Lung (tissue), 12 donors: ENCODE data around the gene NOP10. TPM values are rescaled to one million over a fixed set of nuclear protein-coding genes. Genes with fewer than 3 reads are reported as not detected.
"Not testable (repeated sequence)": the region's sequence is repeated elsewhere in the genome, so short reads cannot be mapped to it uniquely, and the experiment has no call there.

Source experiments
- ATAC-seq: fragments of 200-7000 bp; cut with Tn5 transposase; one replicate; pipeline ENCODE4 v1.9.1; 2020; ENCODE audit warnings: moderate number of reproducible peaks; ENCODE audit not compliant: insufficient read depth, low FRiP score
- DNase-seq, 3 donors: peaks; one replicate each; pipeline ENCODE4 v3.0.0-alpha.2; 2013 to 2017
- H3K27ac ChIP-seq, 2 donors: one replicate each; pipeline ENCODE4 v1.5.1; 2013; ENCODE audit warnings: mild to moderate bottlenecking in 2 of 2, moderate library complexity in 2 of 2, control low read depth in 1 of 2, inconsistent platforms in 1 of 2, low read depth in 1 of 2, low read length in 1 of 2
- H3K27me3 ChIP-seq, 3 donors: one replicate each; pipeline ENCODE4 v1.5.1; 2013; ENCODE audit warnings: low read length in 2 of 3; ENCODE audit not compliant: control insufficient read depth in 3 of 3, insufficient read depth in 3 of 3
- H3K36me3 ChIP-seq, 4 donors: one replicate each; pipeline ENCODE4 v1.5.1; 2013; ENCODE audit warnings: low read length in 4 of 4, mild to moderate bottlenecking in 1 of 4, moderate library complexity in 1 of 4; ENCODE audit not compliant: control insufficient read depth in 4 of 4, insufficient read depth in 4 of 4
- H3K4me1 ChIP-seq, 5 donors: one replicate each; pipeline ENCODE4 v1.5.1; 2013; ENCODE audit warnings: low read length in 5 of 5, mild to moderate bottlenecking in 2 of 5, moderate library complexity in 1 of 5; ENCODE audit not compliant: control insufficient read depth in 5 of 5, insufficient read depth in 5 of 5
- H3K4me3 ChIP-seq: one replicate; pipeline ENCODE4 v1.5.1; 2013; ENCODE audit warnings: mild to moderate bottlenecking, control low read depth, moderate library complexity
- H3K9ac ChIP-seq, 2 donors: one replicate each; pipeline ENCODE4 v1.5.1; 2013; ENCODE audit warnings: low read length in 2 of 2, control low read depth in 1 of 2; ENCODE audit not compliant: insufficient read depth in 1 of 2
- H3K9me3 ChIP-seq, 4 donors: one replicate each; pipeline ENCODE4 v1.5.1; 2013; ENCODE audit warnings: low read length in 3 of 4, mild to moderate bottlenecking in 1 of 4, moderate library complexity in 1 of 4; ENCODE audit not compliant: control insufficient read depth in 4 of 4, insufficient read depth in 3 of 4
- WGBS, 2 donors: extraction: QIAGEN DNeasy Blood & Tissue Kit; methylation state at CpG; one replicate each; pipeline ENCODE4 v1.1.7; 2013; 5-methylcytosine and 5-hydroxymethylcytosine counted together
- polyA plus RNA-seq, 2 donors: library from polyadenylated mRNA; stranded (reverse); fragments of 200-250 nt; gene quantifications; one replicate each; pipeline ENCODE4 v1.2.1, GENCODE V29; 2013
- total RNA-seq, 2 donors: library from RNA; depleted of rRNA in 1 of 2; stranded (reverse); fragments of >200 nt in 1 of 2; gene quantifications; one replicate each; pipeline ENCODE4 v1.2.1, GENCODE V29; 2014 to 2021
- TF ChIP-seq, protein P1 (sequence below): IDR thresholded peaks from 2 replicates; pipeline ENCODE4 v1.5.1; 2012; ENCODE audit warnings: mild to moderate bottlenecking; ENCODE audit errors: control extremely low read depth, extremely low read depth
- donor health status: control.
- donor health status: control.
- donor health status: Bipolar disorder and iron deficiency.
- donor health status: healthy.
- donor health status: DM: yes; HTN: yes; CAD: no.

Gene NOP10
- total and polyA plus RNA-seq, 4 donors = 103 to 509 (median 233) TPM

GRCh38 chr15:34349769-34350168 lies 6.8 kb upstream of the NOP10 start:
- ATAC-seq = no peak
- H3K27me3 ChIP-seq = no peaks in the 10 kb centered on the region
- H3K27ac ChIP-seq = no peak overlapping the region
- no peak overlapping the region for H3K4me3 ChIP-seq
- H3K9me3 ChIP-seq = peaks cover 0 to 2% (median 0%) of the 10 kb centered on the region in 4 donors
- TF ChIP-seq, protein P1, sequence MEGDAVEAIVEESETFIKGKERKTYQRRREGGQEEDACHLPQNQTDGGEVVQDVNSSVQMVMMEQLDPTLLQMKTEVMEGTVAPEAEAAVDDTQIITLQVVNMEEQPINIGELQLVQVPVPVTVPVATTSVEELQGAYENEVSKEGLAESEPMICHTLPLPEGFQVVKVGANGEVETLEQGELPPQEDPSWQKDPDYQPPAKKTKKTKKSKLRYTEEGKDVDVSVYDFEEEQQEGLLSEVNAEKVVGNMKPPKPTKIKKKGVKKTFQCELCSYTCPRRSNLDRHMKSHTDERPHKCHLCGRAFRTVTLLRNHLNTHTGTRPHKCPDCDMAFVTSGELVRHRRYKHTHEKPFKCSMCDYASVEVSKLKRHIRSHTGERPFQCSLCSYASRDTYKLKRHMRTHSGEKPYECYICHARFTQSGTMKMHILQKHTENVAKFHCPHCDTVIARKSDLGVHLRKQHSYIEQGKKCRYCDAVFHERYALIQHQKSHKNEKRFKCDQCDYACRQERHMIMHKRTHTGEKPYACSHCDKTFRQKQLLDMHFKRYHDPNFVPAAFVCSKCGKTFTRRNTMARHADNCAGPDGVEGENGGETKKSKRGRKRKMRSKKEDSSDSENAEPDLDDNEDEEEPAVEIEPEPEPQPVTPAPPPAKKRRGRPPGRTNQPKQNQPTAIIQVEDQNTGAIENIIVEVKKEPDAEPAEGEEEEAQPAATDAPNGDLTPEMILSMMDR = no peak
- H3K4me1 ChIP-seq = no peaks in the 10 kb centered on the region
- no peak overlapping the region for H3K9ac ChIP-seq
- DNase-seq = no peak
- WGBS, 2 donors = 90 to 95% methylated on average over 4 of the region's 4 CpGs
- H3K36me3 ChIP-seq = no peaks in the 10 kb centered on the region

GRCh38 chr15:34348735-34349300 lies 5.9 kb upstream of the NOP10 start:
- Histone ChIP-seq H3K4me3 (no peak overlapping the region), H3K4me1 (no peaks in the 10 kb centered on the region), H3K27me3 (no peaks in the 10 kb centered on the region), H3K27ac (no peak overlapping the region), H3K36me3 (no peaks in the 10 kb centered on the region), H3K9me3 (peaks cover 0 to 2% (median 0%) of the 10 kb centered on the region in 4 donors), H3K9ac (no peak overlapping the region)
- DNase-seq = no peak
- ATAC-seq = no peak
- 48 to 65% methylated on average over 1 of the region's 1 CpG for WGBS, 2 donors
- TF ChIP-seq, protein P1 = no peak

DNA sequence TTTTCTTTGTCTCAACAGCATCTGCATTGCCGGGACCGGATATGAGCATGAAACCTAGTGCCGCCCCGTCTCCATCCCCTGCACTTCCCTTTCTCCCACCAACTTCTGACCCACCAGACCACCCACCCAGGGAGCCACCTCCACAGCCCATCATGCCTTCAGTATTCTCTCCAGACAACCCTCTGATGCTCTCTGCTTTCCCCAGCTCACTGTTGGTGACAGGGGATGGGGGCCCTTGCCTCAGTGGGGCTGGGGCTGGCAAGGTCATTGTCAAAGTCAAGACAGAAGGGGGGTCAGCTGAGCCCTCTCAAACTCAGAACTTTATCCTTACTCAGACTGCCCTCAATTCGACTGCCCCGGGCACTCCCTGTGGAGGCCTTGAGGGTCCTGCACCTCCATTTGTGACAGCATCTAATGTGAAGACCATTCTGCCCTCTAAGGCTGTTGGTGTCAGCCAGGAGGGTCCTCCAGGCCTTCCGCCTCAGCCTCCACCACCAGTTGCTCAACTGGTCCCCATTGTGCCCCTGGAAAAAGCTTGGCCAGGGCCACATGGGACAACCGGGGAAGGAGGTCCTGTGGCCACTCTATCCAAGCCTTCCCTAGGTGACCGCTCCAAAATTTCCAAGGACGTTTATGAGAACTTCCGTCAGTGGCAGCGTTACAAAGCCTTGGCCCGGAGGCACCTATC lies 5.2 kb upstream of the NOP10 start:
- DNase-seq (no peak), ATAC-seq (no peak)
- H3K4me1 ChIP-seq = no peaks in the 10 kb centered on the region
- no peak overlapping the region for H3K9ac ChIP-seq
- TF ChIP-seq, protein P1 = no peak
- H3K36me3 ChIP-seq = no peaks in the 10 kb centered on the region
- no peaks in the 10 kb centered on the region for H3K27me3 ChIP-seq
- H3K9me3 ChIP-seq = peaks cover 0 to 2% (median 0%) of the 10 kb centered on the region in 4 donors
- H3K4me3 ChIP-seq = no peak overlapping the region
- H3K27ac ChIP-seq = no peak overlapping the region
- 82 to 87% methylated on average over 13 of the region's 13 CpGs for WGBS, 2 donors

- H3K9me3 ChIP-seq, DNase-seq, H3K27me3 ChIP-seq, ATAC-seq, H3K4me1 ChIP-seq: not testable (repeated sequence)
- Histone ChIP-seq H3K36me3 (peaks cover 0 to 15% (median 4%) of the 10 kb centered on the region in 4 donors), H3K27ac (peak overlapping the region; percentile 91 to 92), H3K4me3 (peak overlapping the region; percentile 64), H3K9ac (peak overlapping the region; percentile 65 to 90)
- 38 to 43% methylated on average over 24 to 26 of the region's 26 CpGs for WGBS, 2 donors
Observed at GRCh38 chr15:34342213-34342736, 661 bp downstream of the NOP10 start.
